Nephron (organoid): ENCODE measurements around the gene ABCB1.
"Not testable (repeated sequence)": the region's sequence is repeated elsewhere in the genome, so short reads cannot be mapped to it uniquely, and the experiment has no call there.

Experiments used
- H3K27ac Mint-ChIP-seq, 3 experiments: 2 replicates each; pipeline ENCODE4 v1.8.0; 2020; ENCODE audit warnings: mixed read lengths in 3 of 3, mild to moderate bottlenecking in 2 of 3, moderate library complexity in 1 of 3
- H3K27me3 Mint-ChIP-seq: 2 replicates; pipeline ENCODE4 v1.8.0; 2021; ENCODE audit warnings: low read depth, mild to moderate bottlenecking, moderate library complexity, mixed read lengths
- H3K36me3 Mint-ChIP-seq: 2 replicates; pipeline ENCODE4 v1.8.0; 2020; ENCODE audit warnings: low read depth, mixed read lengths
- H3K4me1 Mint-ChIP-seq: 2 replicates; pipeline ENCODE4 v1.8.0; 2020; ENCODE audit warnings: mixed read lengths
- H3K4me3 Mint-ChIP-seq, 3 experiments: 2 replicates each; pipeline ENCODE4 v1.8.0; 2020; ENCODE audit warnings: mild to moderate bottlenecking in 3 of 3, mixed read lengths in 3 of 3, moderate library complexity in 2 of 3
- H3K9me3 Mint-ChIP-seq: 2 replicates; pipeline ENCODE4 v1.8.0; 2020; ENCODE audit warnings: mixed read lengths
- TF ChIP-seq, protein P1 (sequence below), 3 experiments: fragments of 200-600 bp; sonication (generic); IDR thresholded peaks; one replicate each; pipeline ENCODE4 v1.5.0; 2021; ENCODE audit warnings: antibody characterized with exemption in 3 of 3; ENCODE audit not compliant: unreplicated experiment in 3 of 3

ABCB1 gene

DNA sequence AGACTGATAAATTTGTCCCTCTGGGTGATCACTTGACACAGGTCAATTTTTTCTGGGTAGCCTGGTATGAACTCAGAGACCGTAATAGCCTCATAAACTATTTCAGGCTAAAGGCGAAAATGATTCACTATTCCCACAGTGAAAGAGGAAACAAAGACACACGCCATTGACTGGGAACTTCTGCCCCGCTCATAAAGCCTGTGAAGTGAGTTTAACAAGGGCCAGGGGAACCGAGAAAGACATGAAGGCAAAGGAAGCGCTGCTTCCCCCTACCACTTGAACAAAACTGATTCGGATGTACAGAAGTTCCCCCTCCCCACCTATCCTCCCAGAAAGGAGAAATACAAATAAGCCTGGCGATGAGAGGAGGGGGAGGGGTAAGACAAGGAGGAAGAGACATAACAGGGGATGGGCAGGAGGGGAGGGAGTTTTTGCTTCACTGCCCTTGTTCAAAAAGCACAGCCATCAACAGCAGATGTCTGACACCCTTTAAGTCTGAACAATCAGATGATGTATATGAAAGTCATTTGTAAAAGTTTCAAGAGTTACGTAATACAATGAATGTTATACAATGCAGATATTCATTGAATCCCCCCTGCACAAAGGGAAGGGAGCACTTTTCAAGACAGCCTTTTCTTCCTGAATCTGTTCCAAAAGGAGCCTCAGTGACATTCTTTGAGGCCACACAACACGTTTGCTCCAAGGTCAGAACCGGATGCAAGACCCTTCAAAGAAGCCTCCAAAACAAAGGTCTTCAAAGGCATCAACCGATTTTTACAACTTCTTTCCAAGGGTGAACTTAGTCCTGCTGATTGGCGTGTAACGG lies 125.9 kb downstream of the ABCB1 start:
- TF ChIP-seq, protein P1, sequence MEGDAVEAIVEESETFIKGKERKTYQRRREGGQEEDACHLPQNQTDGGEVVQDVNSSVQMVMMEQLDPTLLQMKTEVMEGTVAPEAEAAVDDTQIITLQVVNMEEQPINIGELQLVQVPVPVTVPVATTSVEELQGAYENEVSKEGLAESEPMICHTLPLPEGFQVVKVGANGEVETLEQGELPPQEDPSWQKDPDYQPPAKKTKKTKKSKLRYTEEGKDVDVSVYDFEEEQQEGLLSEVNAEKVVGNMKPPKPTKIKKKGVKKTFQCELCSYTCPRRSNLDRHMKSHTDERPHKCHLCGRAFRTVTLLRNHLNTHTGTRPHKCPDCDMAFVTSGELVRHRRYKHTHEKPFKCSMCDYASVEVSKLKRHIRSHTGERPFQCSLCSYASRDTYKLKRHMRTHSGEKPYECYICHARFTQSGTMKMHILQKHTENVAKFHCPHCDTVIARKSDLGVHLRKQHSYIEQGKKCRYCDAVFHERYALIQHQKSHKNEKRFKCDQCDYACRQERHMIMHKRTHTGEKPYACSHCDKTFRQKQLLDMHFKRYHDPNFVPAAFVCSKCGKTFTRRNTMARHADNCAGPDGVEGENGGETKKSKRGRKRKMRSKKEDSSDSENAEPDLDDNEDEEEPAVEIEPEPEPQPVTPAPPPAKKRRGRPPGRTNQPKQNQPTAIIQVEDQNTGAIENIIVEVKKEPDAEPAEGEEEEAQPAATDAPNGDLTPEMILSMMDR (IDR thresholded peaks at IDR 0.05; ENCODE audit: unreplicated experiment in 3 of 3) = no peak
- H3K9me3 Mint-ChIP-seq = no peaks in the 10 kb centered on the region
- peaks cover 23% of the 10 kb centered on the region for H3K27me3 Mint-ChIP-seq
- peak overlapping the region; percentile 14 to 69 (median 55) for H3K27ac Mint-ChIP-seq
- H3K36me3 Mint-ChIP-seq = no peaks in the 10 kb centered on the region
- peaks cover 18% of the 10 kb centered on the region for H3K4me1 Mint-ChIP-seq
- H3K4me3 Mint-ChIP-seq = peak overlapping the region; percentile 75 to 83 (median 81)

DNA sequence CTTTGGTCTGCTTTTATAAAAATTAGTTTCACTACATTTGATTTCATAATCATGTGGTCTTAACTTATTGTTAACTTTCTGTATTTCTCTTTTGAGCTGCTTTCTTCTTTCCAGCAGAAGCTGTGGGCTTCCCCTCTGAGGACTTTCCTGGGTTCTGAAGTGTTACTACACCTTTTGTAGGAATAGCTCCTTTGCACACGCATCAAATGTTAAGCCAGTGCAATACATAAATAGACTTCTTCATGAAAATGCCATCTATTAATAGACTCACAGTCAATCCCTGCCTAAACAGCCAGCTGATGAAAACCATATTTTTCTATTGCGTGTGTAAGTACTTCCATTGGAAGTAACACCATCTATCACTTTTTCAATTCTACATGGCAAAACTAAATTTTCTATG lies 126.7 kb downstream of the ABCB1 start:
- peaks cover 23% of the 10 kb centered on the region for H3K27me3 Mint-ChIP-seq

DNA sequence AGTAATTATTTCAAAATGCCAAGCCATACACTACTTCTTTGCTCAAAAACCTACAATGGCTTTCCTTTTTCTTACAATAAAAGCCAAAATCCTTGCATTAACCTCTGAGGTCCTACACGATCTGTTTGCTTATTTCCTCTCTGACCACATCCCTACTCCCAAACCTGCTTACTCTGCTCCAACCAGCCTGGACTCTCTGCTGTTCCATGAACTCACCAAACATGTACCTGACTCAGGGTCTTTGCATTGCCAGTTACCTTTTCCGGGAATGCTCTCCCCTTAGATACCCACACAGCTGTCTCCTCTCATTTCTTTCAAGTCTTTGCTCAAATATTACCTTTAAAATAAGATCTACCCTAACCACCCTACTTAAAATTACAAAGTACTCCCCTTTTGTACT lies 127.5 kb downstream of the ABCB1 start:
- no peak overlapping the region for H3K4me3 Mint-ChIP-seq
- TF ChIP-seq, protein P1 (IDR thresholded peaks at IDR 0.05; ENCODE audit: unreplicated experiment in 3 of 3) = no peak
- no peaks in the 10 kb centered on the region for H3K9me3 Mint-ChIP-seq
- H3K4me1 Mint-ChIP-seq = peaks cover 18% of the 10 kb centered on the region
- peaks cover 23% of the 10 kb centered on the region for H3K27me3 Mint-ChIP-seq
- H3K27ac Mint-ChIP-seq = no peak overlapping the region
- no peaks in the 10 kb centered on the region for H3K36me3 Mint-ChIP-seq

More for the DNA sequence above, 126.7 kb downstream of the ABCB1 start:
- H3K36me3 Mint-ChIP-seq = no peaks in the 10 kb centered on the region
- peaks cover 18% of the 10 kb centered on the region for H3K4me1 Mint-ChIP-seq
- peak overlapping the region in 2 of 3 experiments; percentile 81 to 83 for H3K4me3 Mint-ChIP-seq
- TF ChIP-seq, protein P1 (IDR thresholded peaks at IDR 0.05; ENCODE audit: unreplicated experiment in 3 of 3) = no peak
- no peak overlapping the region for H3K27ac Mint-ChIP-seq
- no peaks in the 10 kb centered on the region for H3K9me3 Mint-ChIP-seq

DNA sequence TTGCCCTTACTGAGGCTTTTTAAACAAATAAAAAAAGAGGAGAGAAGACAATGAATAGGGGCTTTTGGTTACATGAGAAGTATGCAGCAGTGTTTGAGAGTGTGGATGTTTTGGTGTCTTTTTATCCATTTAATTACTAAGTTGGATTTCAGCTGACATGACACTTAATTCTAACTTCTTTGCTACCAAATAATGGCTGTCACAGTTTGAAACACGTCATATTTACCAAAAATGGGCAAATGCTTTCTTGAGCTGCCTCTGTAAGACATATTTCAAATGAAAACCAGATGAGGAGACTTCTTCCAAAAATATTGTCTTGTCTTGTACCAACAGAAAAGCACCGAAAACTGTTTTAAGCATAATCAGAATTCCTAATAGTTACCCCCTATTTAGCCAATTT lies 129.2 kb downstream of the ABCB1 start:
- peaks cover 9% of the 10 kb centered on the region for H3K9me3 Mint-ChIP-seq
- H3K27ac Mint-ChIP-seq = no peak overlapping the region
- H3K4me1 Mint-ChIP-seq = peaks cover 17% of the 10 kb centered on the region
- TF ChIP-seq, protein P1 (IDR thresholded peaks at IDR 0.05; ENCODE audit: unreplicated experiment in 3 of 3) = no peak
- no peak overlapping the region for H3K4me3 Mint-ChIP-seq
- peaks cover 22% of the 10 kb centered on the region for H3K27me3 Mint-ChIP-seq
- no peaks in the 10 kb centered on the region for H3K36me3 Mint-ChIP-seq

DNA sequence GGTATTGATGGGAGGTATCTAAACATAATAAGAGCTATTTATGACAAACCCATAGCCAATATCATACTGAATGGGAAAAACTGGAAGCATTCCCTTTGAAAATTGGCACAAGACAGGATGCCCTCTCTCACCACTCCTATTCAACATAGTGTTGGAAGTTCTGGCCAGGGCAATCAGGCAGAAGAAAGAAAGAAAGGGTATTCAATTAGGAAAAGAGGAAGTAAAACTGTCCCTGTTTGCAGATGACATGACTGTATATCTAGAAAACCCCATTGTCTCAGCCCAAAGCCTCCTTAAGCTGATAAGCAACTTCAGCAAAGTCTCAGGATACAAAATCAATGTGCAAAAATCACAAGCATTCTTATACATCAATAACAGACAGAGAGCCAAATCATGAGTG lies 131.5 kb downstream of the ABCB1 start:
- not testable (repeated sequence) for H3K4me1 Mint-ChIP-seq, H3K9me3 Mint-ChIP-seq, H3K27me3 Mint-ChIP-seq, H3K4me3 Mint-ChIP-seq, H3K36me3 Mint-ChIP-seq, H3K27ac Mint-ChIP-seq

DNA sequence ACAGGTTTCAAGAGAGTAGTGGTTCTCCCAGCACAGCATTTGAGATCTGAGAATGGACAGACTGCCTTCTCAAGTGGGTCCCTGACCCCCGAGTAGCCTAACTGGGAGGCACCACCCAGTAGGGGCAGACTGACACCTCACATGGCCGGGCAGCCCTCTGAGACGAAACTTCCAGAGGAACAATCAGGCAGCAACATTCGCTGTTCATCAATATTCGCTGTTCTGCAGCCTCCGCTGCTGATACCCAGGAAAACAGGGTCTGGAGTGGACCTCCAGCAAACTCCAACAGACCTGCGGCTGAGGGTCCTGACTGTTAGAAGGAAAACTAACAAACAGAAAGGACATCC lies 135.2 kb downstream of the ABCB1 start:
- H3K4me1 Mint-ChIP-seq, H3K4me3 Mint-ChIP-seq, H3K9me3 Mint-ChIP-seq, H3K36me3 Mint-ChIP-seq, H3K27me3 Mint-ChIP-seq, H3K27ac Mint-ChIP-seq: not testable (repeated sequence)

DNA sequence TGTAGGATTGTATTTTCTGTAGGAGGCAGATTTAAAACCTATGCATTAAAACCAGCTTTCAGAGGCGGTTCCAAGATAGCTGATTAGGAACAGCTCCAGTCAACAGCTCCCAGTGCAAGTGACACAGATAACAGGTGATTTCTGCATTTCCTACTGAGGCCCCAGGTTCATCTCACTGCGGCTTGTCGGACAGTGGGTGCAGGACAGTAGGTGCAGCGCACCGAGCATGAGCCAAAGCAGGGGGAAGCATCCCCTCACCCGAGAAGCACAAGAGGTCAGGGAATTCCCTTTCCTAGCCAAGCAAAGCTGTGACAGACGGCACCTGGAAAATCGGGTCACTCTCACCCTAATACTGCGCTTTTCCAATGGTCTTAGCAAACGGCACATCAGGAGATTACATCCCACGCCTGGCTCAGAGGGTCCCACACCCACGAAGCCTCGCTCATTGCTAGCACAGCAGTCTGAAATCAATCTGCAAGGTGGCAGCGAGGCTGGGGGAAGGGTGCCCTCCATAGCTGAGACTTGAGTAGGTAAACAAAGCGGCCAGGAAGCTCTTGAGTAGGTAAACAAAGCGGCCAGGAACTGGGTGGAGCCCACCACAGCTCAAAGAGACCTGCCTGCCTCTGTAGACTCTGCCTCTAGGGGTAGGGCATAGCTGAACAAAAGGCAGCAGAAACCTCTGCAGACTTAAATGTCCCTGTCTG lies 135.7 kb downstream of the ABCB1 start:
- not testable (repeated sequence) for H3K4me1 Mint-ChIP-seq, H3K27ac Mint-ChIP-seq, H3K4me3 Mint-ChIP-seq, H3K27me3 Mint-ChIP-seq, H3K9me3 Mint-ChIP-seq, H3K36me3 Mint-ChIP-seq
